ENCODE measurements around the gene SZRD1.

DNA sequence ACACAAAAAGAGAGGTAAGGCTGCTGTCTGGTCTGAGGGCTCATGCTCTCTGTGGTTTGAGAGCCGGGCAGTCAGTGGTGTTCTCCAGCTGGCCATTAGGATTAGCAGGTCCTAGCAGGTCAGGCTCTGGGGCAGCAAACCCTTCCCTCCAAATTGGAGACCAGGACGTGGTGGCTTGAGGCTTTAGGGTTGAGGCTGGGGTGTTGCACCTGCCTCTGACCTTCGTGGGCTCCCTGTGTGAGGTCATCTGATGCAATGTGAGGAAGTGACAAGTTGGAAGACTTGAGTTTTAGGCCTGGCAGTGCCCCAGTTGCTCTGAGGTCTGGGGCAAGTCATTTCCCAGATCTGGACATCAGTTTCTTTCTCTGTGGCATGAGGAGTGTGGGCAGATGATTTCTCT, 24.4 kb downstream of the SZRD1 start:
- TF ChIP-seq, protein P1, sequence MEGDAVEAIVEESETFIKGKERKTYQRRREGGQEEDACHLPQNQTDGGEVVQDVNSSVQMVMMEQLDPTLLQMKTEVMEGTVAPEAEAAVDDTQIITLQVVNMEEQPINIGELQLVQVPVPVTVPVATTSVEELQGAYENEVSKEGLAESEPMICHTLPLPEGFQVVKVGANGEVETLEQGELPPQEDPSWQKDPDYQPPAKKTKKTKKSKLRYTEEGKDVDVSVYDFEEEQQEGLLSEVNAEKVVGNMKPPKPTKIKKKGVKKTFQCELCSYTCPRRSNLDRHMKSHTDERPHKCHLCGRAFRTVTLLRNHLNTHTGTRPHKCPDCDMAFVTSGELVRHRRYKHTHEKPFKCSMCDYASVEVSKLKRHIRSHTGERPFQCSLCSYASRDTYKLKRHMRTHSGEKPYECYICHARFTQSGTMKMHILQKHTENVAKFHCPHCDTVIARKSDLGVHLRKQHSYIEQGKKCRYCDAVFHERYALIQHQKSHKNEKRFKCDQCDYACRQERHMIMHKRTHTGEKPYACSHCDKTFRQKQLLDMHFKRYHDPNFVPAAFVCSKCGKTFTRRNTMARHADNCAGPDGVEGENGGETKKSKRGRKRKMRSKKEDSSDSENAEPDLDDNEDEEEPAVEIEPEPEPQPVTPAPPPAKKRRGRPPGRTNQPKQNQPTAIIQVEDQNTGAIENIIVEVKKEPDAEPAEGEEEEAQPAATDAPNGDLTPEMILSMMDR (IDR thresholded peaks at IDR 0.05; ENCODE audit: low read depth, low read length), result no peak
- no peak for TF ChIP-seq POLR2A (IDR thresholded peaks at IDR 0.05; ENCODE audit: extremely low read depth, insufficient read length)

Measured in NB4 (cell line).